Kidney glomerular epithelial cell (primary cell): ENCODE measurements around the gene CHST8.

ENCODE experiments used
- DNase-seq: peaks from one replicate; lab custom pipeline; 2025; lab: John Stamatoyannopoulos, UW

The CHST8 gene

GRCh38 chr19:33769208-33769607, 147.5 kb downstream of the CHST8 start:
- DNase-seq, result no peak

GRCh38 chr19:33770107-33770506, 148.4 kb downstream of the CHST8 start:
- no peak for DNase-seq

GRCh38 chr19:33771384-33772101, 149.8 kb downstream of the CHST8 start:
- peak; percentile 30 for DNase-seq

- no peak for DNase-seq
Measured at GRCh38 chr19:33772102-33772857, 150.5 kb downstream of the CHST8 start.

GRCh38 chr19:33772858-33773180, 151.1 kb downstream of the CHST8 start:
- DNase-seq, result no peak

GRCh38 chr19:33773704-33774624, 152.2 kb downstream of the CHST8 start:
- DNase-seq, result no peak

- DNase-seq, result no peak
Measured at GRCh38 chr19:33774751-33775150, 153.0 kb downstream of the CHST8 start.

GRCh38 chr19:33775731-33776487, 154.2 kb downstream of the CHST8 start:
- no peak for DNase-seq

- no peak for DNase-seq
Measured at GRCh38 chr19:33777351-33777750, 155.6 kb downstream of the CHST8 start.

- no peak for DNase-seq
Measured at GRCh38 chr19:33777753-33778088, 156.0 kb downstream of the CHST8 start.

GRCh38 chr19:33778089-33778791, 156.5 kb downstream of the CHST8 start:
- DNase-seq, result peak; percentile 68

GRCh38 chr19:33779849-33780248, 158.1 kb downstream of the CHST8 start:
- DNase-seq, result no peak

- DNase-seq, result no peak
Measured at GRCh38 chr19:33780251-33780650, 158.5 kb downstream of the CHST8 start.

- DNase-seq, result no peak
Measured at GRCh38 chr19:33780746-33781145, 159.0 kb downstream of the CHST8 start.

- DNase-seq, result no peak
Measured at GRCh38 chr19:33781415-33781935, 159.7 kb downstream of the CHST8 start.

- no peak for DNase-seq
Measured at GRCh38 chr19:33781996-33782395, 160.2 kb downstream of the CHST8 start.

GRCh38 chr19:33784432-33784831, 162.7 kb downstream of the CHST8 start:
- DNase-seq, result no peak

- no peak for DNase-seq
Measured at GRCh38 chr19:33785795-33786194, 164.0 kb downstream of the CHST8 start.

GRCh38 chr19:33788676-33789075, 166.9 kb downstream of the CHST8 start:
- no peak for DNase-seq

GRCh38 chr19:33789344-33789743, 167.6 kb downstream of the CHST8 start:
- no peak for DNase-seq
